Fibroblast of villous mesenchyme (primary cell): ENCODE measurements around the gene ESRRG. TPM values are rescaled to one million over a fixed set of nuclear protein-coding genes. Genes with fewer than 3 reads are reported as not detected.

Experiments used
- DNase-seq: peaks from one replicate; pipeline ENCODE4 v3.0.0-alpha.2; 2010; ENCODE audit warnings: low read depth
- H3K4me3 ChIP-seq: 2 replicates; pipeline ENCODE4 v1.5.1; 2011; ENCODE audit warnings: low read depth, mild to moderate bottlenecking, low read length
- CTCF ChIP-seq: IDR thresholded peaks from 2 replicates; pipeline ENCODE4 v1.5.1; 2012; ENCODE audit warnings: low read depth, mild to moderate bottlenecking, low read length; ENCODE audit not compliant: insufficient read depth
- total RNA-seq: library from RNA; depleted of rRNA; stranded (reverse); fragments of >200 nt; gene quantifications from 2 replicates; pipeline ENCODE4 v1.2.3, GENCODE V29; 2012

ESRRG gene
- total RNA-seq, 1 donor, result under 0.01 TPM

GRCh38 chr1:216502528-216503162, 220.6 kb downstream of the ESRRG start:
- TF ChIP-seq CTCF, result no peak
- no peak for DNase-seq
- H3K4me3 ChIP-seq, result no peak overlapping the region

GRCh38 chr1:216500273-216500967, 222.8 kb downstream of the ESRRG start:
- DNase-seq, result no peak

GRCh38 chr1:216499581-216500272, 223.5 kb downstream of the ESRRG start:
- no peak for TF ChIP-seq CTCF
- peak; percentile 1 for DNase-seq
- H3K4me3 ChIP-seq, result no peak overlapping the region

More at GRCh38 chr1:216500273-216500967, 222.8 kb downstream of the ESRRG start:
- TF ChIP-seq CTCF, result no peak
- H3K4me3 ChIP-seq, result no peak overlapping the region

GRCh38 chr1:216498277-216498676, 225.0 kb downstream of the ESRRG start:
- DNase-seq, result no peak

GRCh38 chr1:216485042-216485441, 238.2 kb downstream of the ESRRG start:
- no peak for TF ChIP-seq CTCF
- no peak overlapping the region for H3K4me3 ChIP-seq
- no peak for DNase-seq

More at GRCh38 chr1:216498277-216498676, 225.0 kb downstream of the ESRRG start:
- no peak for TF ChIP-seq CTCF
- H3K4me3 ChIP-seq, result no peak overlapping the region

- no peak for TF ChIP-seq CTCF
- H3K4me3 ChIP-seq, result no peak overlapping the region
- DNase-seq, result no peak
These were observed 239.4 kb downstream of the ESRRG start for GRCh38 chr1:216483672-216484401.
